Stomach (tissue), 4 donors: ENCODE data around the gene DRICH1.
"Not testable (repeated sequence)": the region's sequence is repeated elsewhere in the genome, so short reads cannot be mapped to it uniquely, and the experiment has no call there.

Experiments used
- CTCF ChIP-seq, 7 experiments: fragments of 450-650 bp in 4 of 7; fragments of 200-600 bp in 3 of 7; sonication (generic) in 3 of 7; IDR thresholded peaks; one replicate each; pipeline ENCODE4 v1.5.1; 2016 to 2019; ENCODE audit warnings: antibody characterized with exemption in 7 of 7, control low read depth in 2 of 7, mild to moderate bottlenecking in 1 of 7
- POLR2AphosphoS5 ChIP-seq, 3 donors: sonication (generic); formaldehyde crosslinking; IDR thresholded peaks; one replicate each; pipeline ENCODE4 v1.6.1; 2016; ENCODE audit warnings: antibody characterized with exemption in 3 of 3

DNA sequence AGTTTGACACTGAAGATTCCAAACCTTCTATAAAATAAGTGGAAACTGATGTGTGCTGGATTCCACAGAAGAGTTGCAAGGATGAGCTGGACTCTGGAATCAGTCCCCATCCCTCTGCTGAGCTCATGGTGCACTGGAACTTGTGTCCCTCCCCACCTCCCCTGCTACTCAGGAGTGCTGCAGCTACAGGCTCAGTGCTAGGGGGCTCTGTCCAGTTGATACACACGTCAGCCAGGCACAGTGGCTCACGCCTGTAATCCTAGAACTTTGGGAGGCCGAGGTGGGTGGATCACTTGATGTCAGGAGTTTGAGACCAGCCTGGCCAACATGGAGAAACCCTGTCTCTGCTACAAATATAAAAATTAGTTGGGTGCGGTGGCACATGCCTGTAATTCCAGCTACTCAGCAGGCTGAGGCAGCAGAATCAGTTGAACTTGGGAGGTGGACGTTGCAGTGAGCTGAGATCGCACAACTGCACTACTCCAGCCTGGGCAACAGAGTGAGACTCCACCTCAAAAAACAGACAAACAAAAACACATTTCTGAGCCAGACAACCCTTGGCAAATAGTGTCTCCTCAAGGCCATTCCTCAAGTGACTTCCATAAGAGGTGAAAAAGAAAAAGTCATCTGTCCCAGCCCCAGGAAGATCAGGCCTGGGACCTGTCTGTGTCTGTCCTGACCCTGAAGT lies 3.9 kb downstream of the DRICH1 start:
- TF ChIP-seq CTCF, POLR2AphosphoS5 (IDR thresholded peaks at IDR 0.05): not testable (repeated sequence)
